SU-DHL-6 (cell line): ENCODE results near the gene FBXL15.

Experiments used
- H2AFZ ChIP-seq: fragments of 200-600 bp; sonication (generic); 2 replicates; pipeline ENCODE4 v1.6.1; 2014; ENCODE audit warnings: low read depth, mild to moderate bottlenecking, moderate library complexity, mixed read lengths, antibody characterized with exemption, low read length; ENCODE audit not compliant: severe bottlenecking
- H3F3A ChIP-seq: fragments of 200-600 bp; shearing (Covaris generic); 2 replicates; pipeline ENCODE4 v1.6.0; 2016; ENCODE audit warnings: antibody characterized with exemption, mild to moderate bottlenecking; ENCODE audit not compliant: insufficient read depth
- H3K27ac ChIP-seq: fragments of 200-600 bp; sonication (generic); 2 replicates; pipeline ENCODE4 v1.5.1; 2016; ENCODE audit warnings: low read depth, mild to moderate bottlenecking, low read length, moderate library complexity, mixed read lengths
- H3K27me3 ChIP-seq: fragments of 200-600 bp; sonication (generic), shearing (Covaris generic); 2 replicates; pipeline ENCODE4 v1.6.0; 2014; ENCODE audit warnings: mild to moderate bottlenecking, low read length
- H3K36me3 ChIP-seq: fragments of 200-600 bp; sonication (generic); 2 replicates; pipeline ENCODE4 v1.6.1; 2014; ENCODE audit warnings: mild to moderate bottlenecking, low read length, mixed read lengths
- H3K4me2 ChIP-seq: fragments of 300-600, 200-600 bp; shearing (Covaris generic), sonication (generic); 2 replicates; pipeline ENCODE4 v1.6.0; 2014; ENCODE audit warnings: low read length, low read depth, mild to moderate bottlenecking; ENCODE audit not compliant: poor library complexity, severe bottlenecking
- H3K4me3 ChIP-seq: fragments of 200-600 bp; sonication (generic); 2 replicates; pipeline ENCODE4 v1.5.1; 2014; ENCODE audit warnings: antibody characterized with exemption, low read length, mild to moderate bottlenecking, mixed read lengths; ENCODE audit not compliant: insufficient read depth, poor library complexity, severe bottlenecking
- H3K79me2 ChIP-seq: fragments of 200-600 bp; sonication (generic); 2 replicates; pipeline ENCODE4 v1.6.1; 2014; ENCODE audit warnings: mild to moderate bottlenecking, low read length, moderate library complexity; ENCODE audit not compliant: insufficient read depth
- H3K9ac ChIP-seq: fragments of 200-600 bp; sonication (generic); 2 replicates; pipeline ENCODE4 v1.7.0; 2014; ENCODE audit warnings: mild to moderate bottlenecking, low read length
- H3K9me2 ChIP-seq: fragments of 200-600 bp; sonication (generic); replicated peaks from 2 replicates; pipeline ENCODE4 v1.6.1; 2014; ENCODE audit warnings: low read length; ENCODE audit not compliant: insufficient read depth
- H3K9me3 ChIP-seq: fragments of 200-600 bp; sonication (generic); 2 replicates; pipeline ENCODE4 v1.6.1; 2014; ENCODE audit warnings: low read length, mixed read lengths; ENCODE audit not compliant: insufficient read depth
- H4K20me1 ChIP-seq: fragments of 200-600 bp; sonication (generic); 2 replicates; pipeline ENCODE4 v1.6.1; 2014; ENCODE audit warnings: low read depth, mild to moderate bottlenecking, antibody characterized with exemption, low read length, moderate library complexity, mixed read lengths
- CTCF ChIP-seq: fragments of 200-600 bp; sonication (generic); IDR thresholded peaks from one replicate; pipeline ENCODE4 v1.5.1; 2017; ENCODE audit warnings: antibody characterized with exemption, mild to moderate bottlenecking, low read length, moderate library complexity; ENCODE audit not compliant: insufficient read depth, poor library complexity, severe bottlenecking
- EZH2phosphoT487 ChIP-seq: fragments of 200-600 bp; sonication (generic), shearing (Covaris generic); conservative IDR thresholded peaks from 2 replicates; pipeline ENCODE4 v1.6.1; 2018; ENCODE audit warnings: mild to moderate bottlenecking, antibody characterized with exemption, low read length, moderate library complexity, mixed read lengths

The FBXL15 gene

GRCh38 chr10:102416695-102417094 is 3.9 kb upstream of the FBXL15 start:
- Histone ChIP-seq H3K4me3 (no peak overlapping the region), H3K27me3 (no peaks in the 10 kb centered on the region), H3F3A (no peaks in the 10 kb centered on the region), H3K4me2 (no peak overlapping the region), H3K36me3 (no peaks in the 10 kb centered on the region), H4K20me1 (no peaks in the 10 kb centered on the region), H3K9me3 (no peaks in the 10 kb centered on the region), H3K27ac (no peak overlapping the region), H3K9ac (no peak overlapping the region), H3K79me2 (no peaks in the 10 kb centered on the region), H3K9me2 (no peaks in the 10 kb centered on the region), H2AFZ (no peak overlapping the region)
- no peak for TF ChIP-seq EZH2phosphoT487
- TF ChIP-seq CTCF = no peak

- no peaks in the 10 kb centered on the region for H3F3A ChIP-seq
- no peak within 1 kb of the TSS for H3K27ac ChIP-seq
- no peaks in the 10 kb centered on the region for H3K36me3 ChIP-seq
- no peaks in the 10 kb centered on the region for H3K79me2 ChIP-seq
- no peaks in the 10 kb centered on the region for H4K20me1 ChIP-seq
- H3K4me2 ChIP-seq = peak within 1 kb of the TSS; percentile 74
- H2AFZ ChIP-seq = no peak within 1 kb of the TSS
- H3K4me3 ChIP-seq = peak within 1 kb of the TSS; percentile 82
- peak within 1 kb of the TSS; percentile 68; the same call in 1 of the 2 replicates for H3K9ac ChIP-seq
- H3K9me2 ChIP-seq = no peaks in the 10 kb centered on the region
- TF ChIP-seq EZH2phosphoT487 (no peak), CTCF (no peak)
- no peaks in the 10 kb centered on the region for H3K27me3 ChIP-seq
- H3K9me3 ChIP-seq = no peaks in the 10 kb centered on the region
Measured at GRCh38 chr10:102418622-102419268, 1.9 kb upstream of the FBXL15 start, which contains the start of gene PSD. Gene PSD (minus strand): TSS chr10:102418785. CDS start chr10:102417038, 1,747 bp downstream.

GRCh38 chr10:102419269-102420180 is 1.1 kb upstream of the FBXL15 start:
- Histone ChIP-seq H3K9ac (peak overlapping the region; percentile 68), H3K36me3 (no peaks in the 10 kb centered on the region), H3K79me2 (no peaks in the 10 kb centered on the region), H3K9me3 (no peaks in the 10 kb centered on the region), H3K4me2 (peak overlapping the region; percentile 74), H2AFZ (peak overlapping the region; percentile 87), H3K27me3 (no peaks in the 10 kb centered on the region), H3K27ac (peak overlapping the region; percentile 79; the same call in 1 of the 2 replicates), H3K4me3 (peak overlapping the region; percentile 82), H4K20me1 (no peaks in the 10 kb centered on the region), H3F3A (no peaks in the 10 kb centered on the region), H3K9me2 (no peaks in the 10 kb centered on the region)
- no peak for TF ChIP-seq EZH2phosphoT487
- TF ChIP-seq CTCF = no peak
